BJ (cell line): ENCODE measurements around the gene XPR1. TPM values are rescaled to one million over a fixed set of nuclear protein-coding genes. Genes with fewer than 3 reads are reported as not detected.

Source experiments
- CTCF ChIA-PET: fragments of 350-600 bp; formaldehyde crosslinking; extraction: SDS; loops from one replicate; lab custom pipeline; 2021; ENCODE audit warnings: antibody characterized with exemption, inconsistent platforms; lab: Yijun Ruan, JAX
- POLR2A ChIA-PET: fragments of 300-600 bp; sonication (Branson Sonifier 250); formaldehyde crosslinking; extraction: SDS; loops from one replicate; lab custom pipeline; 2021; ENCODE audit warnings: antibody characterized with exemption; lab: Charles Lee
- DNase-seq: peaks from one replicate; pipeline ENCODE4 v3.0.0-alpha.2; 2011; ENCODE audit warnings: low read depth
- H3K27me3 ChIP-seq: 2 replicates; pipeline ENCODE4 v1.6.0; 2011; ENCODE audit warnings: low read length; ENCODE audit not compliant: control insufficient read depth, insufficient read depth
- H3K36me3 ChIP-seq: 2 replicates; pipeline ENCODE4 v1.5.1; 2011; ENCODE audit warnings: low read length; ENCODE audit not compliant: control insufficient read depth, insufficient read depth
- H3K4me3 ChIP-seq: 2 replicates; pipeline ENCODE4 v1.5.1; 2011; ENCODE audit warnings: low read depth, mild to moderate bottlenecking, control low read depth, low read length
- CTCF ChIP-seq: IDR thresholded peaks from 2 replicates; pipeline ENCODE4 v1.5.1; 2011; ENCODE audit warnings: low read depth, mild to moderate bottlenecking, control low read depth, inconsistent platforms, low read length, moderate library complexity; ENCODE audit not compliant: insufficient read depth
- polyA plus RNA-seq: library from polyadenylated mRNA; depleted of rRNA; stranded (reverse); fragments of >200 nt; gene quantifications from 2 replicates; pipeline ENCODE4 v1.2.3, GENCODE V29; 2011

Gene XPR1
- polyA plus RNA-seq, 1 experiment, result 17.3 TPM

GRCh38 chr1:180745098-180745497 is 113.3 kb downstream of the XPR1 start:
- H3K4me3 ChIP-seq, result no peak overlapping the region
- POLR2A ChIA-PET, result no interaction called here
- TF ChIP-seq CTCF, result no peak
- no peak for DNase-seq
- no peaks in the 10 kb centered on the region for H3K27me3 ChIP-seq
- CTCF ChIA-PET, result no interaction called here
- H3K36me3 ChIP-seq, result no peaks in the 10 kb centered on the region

- H3K4me3 ChIP-seq, result no peak overlapping the region
- POLR2A ChIA-PET, result no interaction called here
- H3K36me3 ChIP-seq, result no peaks in the 10 kb centered on the region
- H3K27me3 ChIP-seq, result no peaks in the 10 kb centered on the region
- no peak for TF ChIP-seq CTCF
- CTCF ChIA-PET, result no interaction called here
- no peak for DNase-seq
These were observed 120.1 kb downstream of the XPR1 start for GRCh38 chr1:180751921-180752320.

- ChIA-PET CTCF (no interaction called here), POLR2A (no interaction called here)
- H3K27me3 ChIP-seq, result no peaks in the 10 kb centered on the region
- DNase-seq, result no peak
- no peak for TF ChIP-seq CTCF
- H3K36me3 ChIP-seq, result no peaks in the 10 kb centered on the region
- no peak overlapping the region for H3K4me3 ChIP-seq
These were observed 122.6 kb downstream of the XPR1 start for GRCh38 chr1:180754453-180754852.

GRCh38 chr1:180757657-180758056 is 125.8 kb downstream of the XPR1 start:
- no peak overlapping the region for H3K4me3 ChIP-seq
- no peaks in the 10 kb centered on the region for H3K36me3 ChIP-seq
- POLR2A ChIA-PET, result no interaction called here
- DNase-seq, result no peak
- TF ChIP-seq CTCF, result no peak
- no peaks in the 10 kb centered on the region for H3K27me3 ChIP-seq
- CTCF ChIA-PET, result no interaction called here

GRCh38 chr1:180762796-180763195 is 131.0 kb downstream of the XPR1 start:
- TF ChIP-seq CTCF, result no peak
- no peaks in the 10 kb centered on the region for H3K27me3 ChIP-seq
- no peaks in the 10 kb centered on the region for H3K36me3 ChIP-seq
- H3K4me3 ChIP-seq, result no peak overlapping the region
- CTCF ChIA-PET, result no interaction called here
- DNase-seq, result no peak
- POLR2A ChIA-PET, result no interaction called here
